ENCODE measurements around the gene RDH16. TPM values are rescaled to one million over a fixed set of nuclear protein-coding genes. Genes with fewer than 3 reads are reported as not detected.
"Not testable (repeated sequence)": the region's sequence is repeated elsewhere in the genome, so short reads cannot be mapped to it uniquely, and the experiment has no call there.

The RDH16 gene
- total and polyA plus RNA-seq, 2 donors (not counting 3 experiments of a cell fraction or from before 2014, with no cell fraction given): 0.08 to 0.29 TPM

- intact Hi-C loops (cut with micrococcal nuclease); H2AFZ ChIP-seq (ENCODE audit: low read depth, low read length); DNase-seq (ENCODE audit: low read depth, low spot score); H3K9me1 ChIP-seq (replicated peaks; ENCODE audit: control insufficient read depth, extremely low read depth, insufficient read depth, low read length); H3K4me1 ChIP-seq (ENCODE audit: control insufficient read depth, extremely low read depth, insufficient read depth, low read length); H3K27me3 ChIP-seq (ENCODE audit: control insufficient read depth in 2 of 2, insufficient read depth in 2 of 2, low read length in 2 of 2); H3K27ac ChIP-seq (ENCODE audit: insufficient read depth, low read depth, low read length); H3K9ac ChIP-seq (replicated peaks; ENCODE audit: extremely low read depth, insufficient read depth, low read length); H3K4me2 ChIP-seq (ENCODE audit: insufficient read depth, low read length); H3K4me3 ChIP-seq (replicated peaks in 1 of 3; ENCODE audit: insufficient read depth in 1 of 3, low read depth in 1 of 3, low read length in 3 of 3); H3K36me3 ChIP-seq (ENCODE audit: control insufficient read depth in 2 of 2, extremely low read depth in 1 of 2, insufficient read depth in 2 of 2, low read length in 2 of 2); CTCF ChIA-PET; POLR2A ChIA-PET; dilution Hi-C loops (cut with MboI; ENCODE audit: extremely low pct_ligation_motif_present, low sequenced_read_pairs); BruUV-seq (replicated peaks); H3K79me2 ChIP-seq (ENCODE audit: control insufficient read depth, insufficient read depth, low read length); H3K9me3 ChIP-seq (replicated peaks; ENCODE audit: control insufficient read depth, insufficient read depth, low read length); FAIRE-seq; H4K20me1 ChIP-seq (replicated peaks; ENCODE audit: control insufficient read depth, extremely low read depth, insufficient read depth, low read length): not testable (repeated sequence)
These were observed 4.8 kb upstream of the RDH16 start for GRCh38 chr12:56962247-56962646.

GRCh38 chr12:56958422-56958821 is 1.0 kb upstream of the RDH16 start:
- Histone ChIP-seq H3K27ac (ENCODE audit: insufficient read depth, low read depth, low read length) (no peak overlapping the region), H3K4me2 (ENCODE audit: insufficient read depth, low read length) (no peak overlapping the region), H3K36me3 (ENCODE audit: control insufficient read depth in 2 of 2, extremely low read depth in 1 of 2, insufficient read depth in 2 of 2, low read length in 2 of 2) (no peaks in the 10 kb centered on the region), H3K9ac (replicated peaks; ENCODE audit: extremely low read depth, insufficient read depth, low read length) (no peak overlapping the region), H3K4me1 (ENCODE audit: control insufficient read depth, extremely low read depth, insufficient read depth, low read length) (no peaks in the 10 kb centered on the region), H3K27me3 (ENCODE audit: control insufficient read depth in 2 of 2, insufficient read depth in 2 of 2, low read length in 2 of 2) (peaks cover 6 to 9% of the 10 kb centered on the region in 2 experiments), H3K79me2 (ENCODE audit: control insufficient read depth, insufficient read depth, low read length) (no peaks in the 10 kb centered on the region), H2AFZ (ENCODE audit: low read depth, low read length) (no peak overlapping the region), H3K9me3 (replicated peaks; ENCODE audit: control insufficient read depth, insufficient read depth, low read length) (no peaks in the 10 kb centered on the region), H3K9me1 (replicated peaks; ENCODE audit: control insufficient read depth, extremely low read depth, insufficient read depth, low read length) (no peaks in the 10 kb centered on the region), H4K20me1 (replicated peaks; ENCODE audit: control insufficient read depth, extremely low read depth, insufficient read depth, low read length) (no peaks in the 10 kb centered on the region), H3K4me3 (replicated peaks in 1 of 3; ENCODE audit: insufficient read depth in 1 of 3, low read depth in 1 of 3, low read length in 3 of 3) (no peak overlapping the region)
- FAIRE-seq (no peak), DNase-seq (ENCODE audit: low read depth, low spot score) (no peak)
- POLR2A ChIA-PET: no interaction called here
- no TSS peak for BruUV-seq (replicated peaks)
- TF ChIP-seq GATA2 (IDR thresholded peaks at IDR 0.05; ENCODE audit: insufficient read depth, insufficient read length, low read depth, low read length) (no peak), JUN (IDR thresholded peaks at IDR 0.05; ENCODE audit: borderline replicate concordance, insufficient read depth, insufficient read length, low read depth) (no peak), FOS (IDR thresholded peaks at IDR 0.05; ENCODE audit: borderline replicate concordance, insufficient read depth, low read length) (no peak), POLR2A (IDR thresholded peaks at IDR 0.05; ENCODE audit: low read depth, low read length) (no peak), POLR2AphosphoS5 (IDR thresholded peaks at IDR 0.05; ENCODE audit: insufficient read depth, low read depth, low read length) (no peak), MAX (IDR thresholded peaks at IDR 0.05; ENCODE audit: insufficient read depth, insufficient read length) (no peak), MYC (IDR thresholded peaks at IDR 0.05; ENCODE audit: low read depth, low read length) (no peak), EZH2 (IDR thresholded peaks at IDR 0.05; ENCODE audit: borderline replicate concordance, low read depth, low read length, severe bottlenecking) (no peak), CTCF (IDR thresholded peaks at IDR 0.05; ENCODE audit: extremely low read depth in 1 of 2, insufficient read depth in 1 of 2, low read depth in 1 of 2, low read length in 2 of 2) (no peak)
- intact Hi-C loops (cut with micrococcal nuclease) (no loop called here), dilution Hi-C loops (cut with MboI; ENCODE audit: extremely low pct_ligation_motif_present, low sequenced_read_pairs) (no loop called here)
- CTCF ChIA-PET: interaction anchor here (1.3 kb wide), 1 partner anchor 30 kb away, joined by 3 read pairs; no protein-coding TSS in a partner anchor
